GM19468 (cell line): Measurements from ENCODE around the gene MAD2L1BP.
"Not testable (repeated sequence)": the region's sequence is repeated elsewhere in the genome, so short reads cannot be mapped to it uniquely, and the experiment has no call there.

Source experiments
- ATAC-seq: cut with Tn5 transposase; IDR thresholded peaks from one replicate; pipeline ENCODE4 v1.9.1; 2021; ENCODE audit warnings: mild to moderate bottlenecking, moderate library complexity, moderate number of reproducible peaks; ENCODE audit not compliant: unreplicated experiment; ENCODE audit errors: extremely low read depth

MAD2L1BP gene

DNA sequence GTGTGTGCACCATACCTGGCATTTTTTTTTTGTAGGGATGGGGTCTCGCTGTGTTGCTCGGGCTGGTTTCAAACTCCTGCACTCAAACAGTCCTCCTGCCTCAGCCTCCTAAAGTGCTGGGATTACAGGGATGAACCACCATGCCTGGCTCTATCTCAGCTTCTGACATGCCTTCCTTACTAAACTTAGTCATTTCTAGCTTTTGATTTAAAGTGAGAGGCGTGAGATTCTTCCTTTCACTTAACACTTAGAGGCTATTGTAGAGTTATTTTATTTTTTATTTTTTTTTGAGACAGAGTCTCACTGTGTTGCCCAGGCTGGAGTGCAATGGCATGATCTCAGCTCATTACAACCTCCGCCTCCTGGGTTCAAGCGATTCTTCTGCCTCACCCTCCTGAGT is 27.3 kb downstream of the MAD2L1BP start:
- not testable (repeated sequence) for ATAC-seq

DNA sequence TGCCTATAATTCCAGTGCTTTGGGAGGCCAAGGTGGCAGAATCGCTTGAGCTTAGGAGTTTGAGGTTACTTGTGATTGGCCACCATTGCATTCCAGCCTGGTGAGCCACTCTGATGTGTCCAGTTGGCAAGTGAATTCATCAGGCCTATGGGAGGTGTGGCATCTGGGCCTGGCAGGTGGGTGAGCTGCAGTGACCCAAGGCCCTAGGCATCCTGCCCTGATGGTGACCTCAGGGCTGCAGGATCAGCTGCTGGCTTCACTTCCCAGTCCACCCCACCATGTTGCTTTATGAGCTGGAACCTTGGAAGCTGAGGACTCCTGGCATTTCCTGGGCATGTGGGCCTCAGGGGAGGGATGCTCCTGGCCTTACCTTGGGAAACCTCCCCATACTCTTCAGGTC is 29.7 kb downstream of the MAD2L1BP start:
- no peak for ATAC-seq

DNA sequence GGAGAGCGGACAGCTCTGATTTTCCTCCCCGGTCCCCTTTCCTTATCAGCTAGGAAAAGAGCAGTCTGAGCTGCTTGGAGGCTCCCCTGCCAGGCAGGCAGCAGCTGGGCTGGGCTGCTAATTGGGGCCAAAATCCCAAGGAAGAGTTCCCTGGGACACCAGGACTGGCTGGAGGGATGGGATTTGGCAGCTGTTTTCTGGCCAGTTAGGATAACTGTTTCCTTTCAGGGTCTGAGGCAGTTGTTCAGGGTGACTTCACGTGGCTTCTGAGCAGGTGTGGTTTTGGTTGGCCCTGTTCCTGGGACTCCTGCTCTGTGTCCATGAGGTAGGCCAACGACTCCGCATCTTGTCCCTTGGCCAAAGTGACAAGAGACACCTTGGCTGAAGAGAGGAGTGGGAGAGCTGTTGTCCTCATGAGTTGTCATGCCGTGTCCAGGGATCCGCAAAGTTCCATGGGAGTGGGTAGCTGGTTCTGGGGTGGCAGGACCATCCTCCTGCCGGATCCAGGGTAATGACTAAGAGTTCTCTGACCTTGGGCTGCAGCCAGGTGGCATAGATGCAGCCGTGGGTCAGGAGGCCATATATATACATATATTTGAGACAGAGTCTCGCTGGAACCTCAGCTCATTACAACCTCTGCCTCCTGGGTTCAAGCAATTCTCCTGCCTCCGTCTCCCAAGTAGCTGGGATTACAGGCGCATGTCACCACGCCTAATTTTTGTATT is 30.7 kb downstream of the MAD2L1BP start:
- no peak for ATAC-seq

DNA sequence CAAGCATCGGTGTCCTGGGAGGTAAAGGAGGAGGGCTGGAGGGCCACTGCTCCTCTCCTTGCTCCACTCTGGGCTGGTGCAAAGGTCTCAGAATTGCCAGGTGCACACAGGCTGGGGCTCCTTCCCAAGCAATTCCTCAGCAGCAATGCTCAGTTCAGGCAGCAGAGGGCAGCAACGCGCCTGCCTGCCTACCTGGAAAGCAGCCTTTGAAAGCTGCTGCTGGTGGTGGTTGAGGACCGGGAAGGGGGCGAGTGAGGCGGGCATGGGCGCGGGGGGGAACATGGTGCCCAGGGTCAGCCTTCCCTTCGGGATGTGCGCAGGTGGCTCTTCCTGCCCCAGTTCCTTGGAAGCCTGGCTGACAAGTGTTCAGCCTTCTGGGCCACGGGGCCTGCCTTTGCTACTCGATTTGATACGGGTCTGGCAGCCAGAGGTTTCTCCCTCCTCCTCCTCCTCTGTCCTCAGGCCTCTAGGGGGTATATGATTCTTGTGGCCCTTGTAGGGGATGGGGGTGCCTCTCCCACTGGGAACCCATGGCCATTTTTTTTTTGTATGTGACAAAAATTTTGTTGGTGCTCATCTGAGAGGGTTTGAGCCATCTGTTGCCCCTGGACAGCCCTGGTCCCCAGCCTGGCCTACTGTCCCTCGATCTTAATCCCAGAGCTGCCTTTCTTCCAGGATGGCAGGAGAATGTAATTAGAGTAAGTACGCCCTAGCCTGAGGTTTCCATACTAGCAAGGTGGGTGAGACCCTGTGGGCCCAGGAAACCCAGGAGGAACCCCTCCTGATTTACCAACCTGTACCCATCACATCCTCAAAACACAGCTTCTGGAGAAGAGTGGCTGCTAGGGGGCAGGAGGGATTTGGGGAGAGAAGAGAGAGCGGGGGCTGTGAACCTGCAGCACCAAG is 31.9 kb downstream of the MAD2L1BP start:
- ATAC-seq, result no peak

DNA sequence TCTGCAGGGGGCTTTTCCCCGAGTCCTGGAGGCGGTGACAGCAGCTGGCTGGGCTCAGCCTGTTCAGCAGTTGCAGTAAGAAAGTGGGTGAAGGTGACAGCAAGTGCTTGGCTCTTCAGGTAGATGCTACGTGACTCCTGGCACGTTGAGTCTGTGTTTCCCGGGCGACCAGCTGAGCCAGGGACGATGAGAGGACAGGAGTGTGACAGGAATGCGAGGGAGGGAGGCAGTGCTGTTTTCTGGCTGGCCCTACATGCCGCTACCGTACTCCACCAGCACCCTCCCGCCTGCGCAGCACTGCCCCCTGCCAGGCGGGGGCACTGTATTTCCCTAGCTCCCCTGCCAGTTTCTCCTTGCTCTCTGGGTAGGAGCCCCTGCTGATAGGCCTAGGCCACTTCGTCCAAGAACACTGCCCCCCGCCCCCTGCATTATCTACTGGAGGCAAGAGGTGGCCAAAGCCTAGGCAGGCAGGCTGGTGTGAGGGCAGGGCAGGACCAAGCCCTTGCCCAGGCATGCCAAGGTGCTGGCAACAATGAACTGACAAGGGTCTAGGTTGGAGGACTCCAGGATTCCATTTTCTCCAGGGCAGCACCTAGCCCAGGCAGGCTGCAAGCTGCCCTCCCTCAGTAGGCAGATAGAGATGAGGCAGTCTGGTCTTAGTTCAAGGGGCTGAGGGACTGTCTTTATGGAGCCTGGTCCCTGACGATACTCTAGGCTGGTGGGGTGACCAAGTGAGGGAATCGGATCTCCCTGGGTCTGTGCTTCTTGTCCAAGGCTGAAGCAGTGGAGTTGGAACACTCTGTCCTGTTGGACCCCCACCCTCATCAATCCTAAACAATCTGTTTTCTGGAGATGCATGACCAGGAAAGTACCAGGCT is 32.8 kb downstream of the MAD2L1BP start:
- peak; percentile 55 for ATAC-seq

DNA sequence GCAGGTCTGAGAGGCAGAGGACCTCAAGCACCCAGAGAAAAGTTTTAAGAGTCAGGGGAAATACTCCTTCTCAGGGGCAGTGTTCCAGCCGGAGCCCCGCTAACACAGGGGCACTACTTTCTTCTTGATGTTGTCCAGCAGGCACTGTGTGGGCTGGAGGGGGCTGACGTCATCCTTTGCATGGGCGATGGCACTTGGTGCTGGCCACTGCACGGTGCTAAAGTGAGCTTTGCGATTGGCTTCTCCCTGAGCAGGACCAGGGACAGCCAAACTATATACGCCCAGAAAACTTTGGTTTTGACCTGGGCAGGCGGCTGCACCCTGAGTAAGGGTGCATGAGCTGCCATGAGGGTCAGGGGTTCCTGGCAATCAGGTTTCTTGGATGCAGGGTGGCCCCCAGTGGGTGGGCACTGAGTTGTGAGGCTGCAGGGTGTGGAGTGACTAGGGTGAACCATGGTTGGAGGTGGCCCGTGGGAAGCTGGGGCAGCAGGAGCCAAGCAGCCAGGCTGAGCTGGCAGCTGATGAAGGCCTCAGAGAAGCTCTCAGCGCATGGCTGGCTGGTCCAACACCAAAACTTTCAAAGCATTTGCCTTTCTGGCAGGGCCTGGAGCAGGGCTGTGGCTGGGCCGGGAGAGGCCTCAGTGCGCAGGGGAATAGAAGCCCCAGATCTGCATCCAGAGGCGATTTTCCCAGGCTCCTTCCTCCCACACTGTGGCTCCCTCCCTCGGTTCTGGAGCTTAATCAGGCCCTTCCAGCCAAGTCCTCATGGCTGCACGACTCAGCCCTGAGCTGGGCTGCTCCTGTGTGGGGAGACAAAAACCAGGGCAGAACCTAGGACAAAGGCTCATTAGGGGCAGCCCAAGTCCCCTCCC is 33.6 kb downstream of the MAD2L1BP start:
- no peak for ATAC-seq

DNA sequence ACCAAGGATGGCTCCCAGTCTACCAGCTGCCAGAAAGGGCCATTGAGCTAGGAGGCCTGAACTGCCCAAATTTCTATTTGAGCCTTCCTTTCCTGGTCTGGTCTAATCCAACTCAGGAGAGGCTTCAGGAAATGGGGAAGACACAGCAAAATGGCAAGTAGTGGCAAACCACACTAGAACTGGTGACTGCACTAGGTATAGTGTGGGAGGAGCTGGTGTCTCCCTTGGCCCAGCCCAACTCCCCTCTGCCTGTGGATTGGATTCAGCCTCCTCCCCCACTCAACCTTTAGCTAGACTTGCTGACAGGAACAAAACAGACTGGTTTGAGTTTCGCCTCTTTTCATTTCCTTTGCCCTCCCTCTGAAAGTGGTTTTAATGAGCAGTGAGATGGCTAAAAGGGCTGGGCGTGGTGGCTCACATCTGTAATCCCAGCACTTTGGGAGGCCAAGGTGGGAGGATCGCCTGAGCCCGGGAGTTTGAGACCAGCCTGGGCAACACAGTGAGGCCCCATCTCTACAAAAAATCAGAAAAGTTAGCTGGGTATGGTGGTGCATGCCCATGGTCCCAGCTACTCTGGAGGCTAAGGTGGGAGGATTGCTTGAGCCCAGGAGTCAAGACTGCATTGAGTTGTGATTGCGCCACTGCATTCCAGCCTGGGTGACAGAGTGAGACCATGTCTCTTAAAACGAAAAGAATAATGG is 34.4 kb downstream of the MAD2L1BP start:
- ATAC-seq, result no peak

DNA sequence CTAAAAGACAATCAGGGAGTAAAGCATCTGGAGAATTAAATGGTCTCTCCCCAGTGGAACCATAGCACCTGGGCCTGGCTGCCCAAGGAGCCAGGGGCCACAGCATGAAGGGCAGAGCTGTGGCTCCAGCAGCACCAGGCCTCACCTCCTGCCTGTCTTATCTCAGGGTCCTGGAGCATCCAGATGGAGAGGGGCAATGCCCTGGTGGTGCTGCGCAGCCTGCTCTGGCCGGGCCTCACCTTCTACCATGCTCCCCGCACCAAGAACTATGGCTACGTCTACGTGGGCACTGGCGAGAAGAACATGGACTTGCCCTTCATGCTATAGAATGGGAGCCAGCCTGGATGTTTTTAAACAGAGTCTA is 35.0 kb downstream of the MAD2L1BP start:
- no peak for ATAC-seq

DNA sequence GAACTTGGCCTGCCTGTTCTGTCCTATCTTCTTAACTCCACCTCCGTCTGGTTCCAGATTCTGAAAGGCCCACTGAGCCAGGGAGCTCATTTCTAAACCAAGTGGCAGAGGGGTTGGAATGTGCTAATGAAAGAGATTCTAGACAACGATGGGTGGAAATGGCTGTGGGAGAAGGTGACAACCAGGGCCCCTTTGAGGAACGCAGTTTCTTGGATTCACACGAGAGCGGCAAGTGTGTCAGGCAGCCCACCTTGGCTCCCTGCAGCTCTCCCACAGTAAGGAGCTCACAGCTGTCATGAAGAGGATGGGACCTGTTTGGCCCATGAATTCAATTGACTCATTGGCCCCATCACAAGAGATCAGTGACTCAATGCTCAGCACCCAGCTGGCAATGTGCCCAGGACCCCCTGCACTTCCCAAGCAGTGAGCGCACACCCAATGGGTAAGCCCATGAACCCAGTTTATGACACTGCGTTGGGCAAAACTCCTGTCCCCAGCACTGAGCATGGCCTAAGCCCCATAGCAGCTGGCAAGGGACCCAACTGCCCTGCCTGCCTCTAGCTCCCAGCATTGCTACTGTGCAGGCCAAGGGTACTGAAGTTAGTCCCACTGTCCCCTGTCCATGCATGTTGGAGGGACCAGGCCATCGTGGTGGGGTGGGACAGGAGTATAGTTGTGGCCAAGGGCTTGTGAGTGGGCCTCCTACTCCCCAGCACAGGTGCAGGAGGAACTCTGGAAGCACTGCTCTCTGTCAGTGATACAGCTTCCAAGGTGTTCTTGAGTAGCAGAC is 35.6 kb downstream of the MAD2L1BP start:
- no peak for ATAC-seq

DNA sequence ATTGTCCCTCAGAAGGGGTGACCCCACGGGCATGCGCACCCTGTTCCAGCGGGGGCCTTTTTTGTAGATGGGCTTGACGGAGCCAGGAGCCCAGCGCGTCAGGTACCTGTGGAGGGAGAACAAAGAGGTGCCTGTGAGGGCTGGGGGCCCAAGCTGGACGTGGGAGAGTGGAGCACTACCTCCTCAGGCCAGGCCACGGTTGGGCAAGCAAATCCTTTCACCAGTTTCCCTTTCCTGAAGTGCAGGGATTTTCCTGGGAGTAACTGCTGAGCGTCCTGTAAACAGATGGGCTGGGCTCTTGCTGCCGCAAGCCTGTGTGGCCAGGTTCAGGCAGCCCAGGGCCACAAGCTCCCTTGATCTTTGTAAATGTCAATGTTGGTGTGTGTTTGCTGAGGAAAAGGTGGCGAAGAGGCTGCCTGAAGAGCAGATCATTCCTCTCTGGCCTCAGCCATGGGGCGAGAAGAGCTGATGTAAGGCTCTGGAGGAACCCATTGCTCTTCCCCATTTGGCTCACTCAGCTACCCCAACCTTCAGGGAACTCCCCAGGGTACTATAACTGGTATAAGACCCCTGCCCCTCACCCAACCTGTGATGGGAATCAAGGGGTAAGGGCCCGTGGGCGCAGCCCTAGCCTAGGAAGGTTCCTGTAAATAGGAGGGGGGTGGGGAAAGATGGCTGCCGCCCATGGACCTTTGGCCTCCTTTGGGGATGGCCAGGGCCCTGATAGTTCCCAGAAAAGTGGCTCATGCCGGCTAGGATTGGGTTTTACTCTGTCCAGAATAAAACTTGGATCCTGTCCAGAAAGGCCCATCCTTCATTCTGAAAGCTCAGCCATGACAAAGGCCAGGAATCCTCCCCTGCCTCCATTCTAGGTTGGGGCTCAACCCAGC is 36.4 kb downstream of the MAD2L1BP start:
- ATAC-seq, result no peak

DNA sequence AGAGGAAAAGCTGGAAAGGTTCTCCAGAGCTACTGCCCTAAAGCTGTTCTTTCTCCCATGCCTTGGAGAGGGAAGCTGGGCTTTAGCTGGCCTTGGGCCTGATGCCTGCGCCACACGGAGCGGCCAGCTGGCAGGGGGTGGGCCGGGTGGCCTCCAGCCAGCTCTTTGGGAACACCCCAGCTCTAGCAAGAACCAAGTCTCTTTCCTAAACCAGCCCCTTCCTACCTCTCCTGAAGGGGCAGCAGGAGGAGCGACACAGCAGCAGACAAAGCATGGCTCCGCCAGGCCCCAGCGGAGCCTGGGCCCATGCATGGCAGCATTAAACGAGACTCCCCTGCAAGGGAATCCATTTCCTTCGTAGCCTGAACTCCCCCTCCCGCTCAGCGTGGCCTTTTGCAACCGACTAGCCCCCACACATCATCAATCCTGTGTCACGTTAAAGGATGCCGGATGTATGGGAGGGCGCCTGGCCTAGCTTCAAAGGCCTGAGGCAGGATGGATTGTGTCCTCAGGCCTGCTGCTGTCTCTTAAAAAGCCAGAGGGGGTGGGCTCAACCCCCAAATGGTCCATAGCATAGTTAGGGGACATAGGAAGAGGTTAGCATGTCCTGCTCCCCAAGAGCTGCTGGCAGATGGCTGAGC is 37.9 kb downstream of the MAD2L1BP start:
- no peak for ATAC-seq

DNA sequence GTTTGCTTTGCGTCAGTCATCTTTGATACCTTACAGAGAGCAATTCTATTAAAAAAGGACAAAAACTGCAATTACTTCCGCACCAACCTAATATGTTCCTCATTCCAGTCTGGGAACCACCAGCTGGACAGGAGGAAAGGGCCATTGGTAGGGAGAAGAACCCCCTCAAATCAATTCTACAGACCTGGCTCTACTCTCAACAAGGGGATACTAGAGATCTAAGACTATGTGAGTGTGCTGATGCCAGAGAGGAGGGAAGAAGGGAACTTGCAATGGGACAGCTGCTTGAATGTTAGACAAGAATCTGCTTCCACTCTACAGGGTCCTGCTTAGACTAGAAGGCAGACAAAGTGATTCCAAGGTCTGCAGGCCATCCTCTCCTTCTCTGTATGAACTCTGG is 38.7 kb downstream of the MAD2L1BP start:
- ATAC-seq, result no peak

DNA sequence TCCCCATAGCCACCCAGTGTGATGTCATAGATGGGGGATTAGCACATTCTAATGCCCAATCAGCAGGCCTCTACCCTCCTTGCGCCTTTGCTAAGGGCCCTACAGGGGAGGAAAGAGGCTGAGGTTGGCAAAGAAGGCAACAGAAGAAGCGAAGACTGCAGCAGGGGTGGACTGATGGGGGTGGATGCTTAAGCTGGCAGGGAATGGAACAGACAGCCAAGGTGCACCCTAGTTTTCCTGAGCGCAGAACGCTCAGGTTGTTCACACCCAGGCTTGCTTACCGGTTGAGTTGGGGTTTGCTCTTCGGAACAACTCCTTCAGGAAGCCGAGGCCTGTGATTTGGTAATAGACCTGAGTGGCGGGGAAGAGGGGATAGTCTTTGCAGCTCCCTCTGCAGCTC is 39.3 kb downstream of the MAD2L1BP start:
- no peak for ATAC-seq

DNA sequence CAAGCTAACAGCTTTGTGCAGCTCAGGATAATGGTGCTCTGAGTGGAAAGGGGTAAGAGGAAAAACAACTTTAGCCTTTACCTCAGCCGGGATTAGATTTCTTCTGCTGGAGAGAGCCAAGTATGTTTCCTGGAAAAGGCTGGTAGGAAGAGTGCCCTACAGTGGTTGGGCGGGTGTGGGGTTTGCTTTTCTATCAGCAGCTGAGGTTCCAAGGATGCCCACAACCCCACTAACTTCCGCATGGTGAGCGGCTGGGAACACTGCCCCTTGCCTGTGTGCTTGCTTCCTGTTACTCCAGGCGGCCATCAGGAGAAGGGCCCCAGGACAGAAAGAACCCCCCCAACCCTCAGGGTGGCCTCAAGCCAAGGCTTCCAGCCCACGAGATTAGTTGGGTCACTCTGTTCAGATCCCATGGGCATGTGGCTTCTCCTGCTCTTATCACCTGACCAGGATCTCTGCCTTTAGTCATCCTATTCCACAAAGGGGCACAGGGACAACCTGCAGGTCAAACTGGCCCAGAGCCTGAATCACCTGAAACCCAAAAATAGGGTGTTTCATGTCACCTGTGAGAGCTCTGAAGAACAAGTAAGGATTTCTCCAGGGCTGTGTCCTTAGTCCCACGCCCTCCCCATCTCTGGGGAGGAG is 41.4 kb downstream of the MAD2L1BP start:
- no peak for ATAC-seq

DNA sequence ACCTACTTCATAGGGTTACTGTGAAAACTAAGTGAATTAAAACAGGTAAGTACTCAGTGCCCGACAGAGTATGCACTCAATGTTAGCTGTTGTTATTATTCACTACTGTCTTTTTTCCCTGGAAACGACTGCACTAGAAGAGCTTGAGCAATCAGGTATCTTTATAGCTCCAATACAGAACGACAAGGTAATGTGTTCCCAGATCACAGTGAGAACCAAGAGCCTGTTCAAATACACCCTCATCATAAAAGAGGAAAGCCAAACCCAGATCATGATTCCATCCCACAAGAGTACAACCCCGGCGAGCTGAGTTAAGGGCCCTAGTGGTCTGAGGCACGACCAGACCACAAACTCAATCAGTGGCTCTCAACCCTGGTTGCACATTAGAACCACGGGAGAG is 42.1 kb downstream of the MAD2L1BP start:
- ATAC-seq, result no peak

DNA sequence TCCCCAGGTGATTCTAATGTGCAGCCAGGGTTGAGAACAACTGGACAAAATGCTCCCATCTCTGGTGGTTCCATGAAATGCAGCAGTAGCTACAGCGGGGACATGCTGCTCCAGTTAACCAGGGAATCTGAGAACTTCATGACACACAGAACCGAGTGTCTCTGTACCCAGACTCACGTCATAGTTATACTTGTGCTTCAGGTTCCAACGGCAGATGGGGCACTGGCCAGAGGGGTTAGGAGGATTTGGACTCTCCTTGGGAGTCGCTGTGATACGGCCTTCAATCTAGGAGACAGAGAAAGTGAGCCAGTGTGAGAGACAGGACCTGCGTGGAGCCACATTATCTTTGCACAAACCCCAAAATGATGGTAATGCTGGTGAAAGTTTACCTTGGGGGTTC is 42.7 kb downstream of the MAD2L1BP start:
- no peak for ATAC-seq
